Measurements from ENCODE around the gene DCTN3. TPM values are rescaled to one million over a fixed set of nuclear protein-coding genes. Genes with fewer than 3 reads are reported as not detected.
"Not testable (repeated sequence)": the region's sequence is repeated elsewhere in the genome, so short reads cannot be mapped to it uniquely, and the experiment has no call there.

The DCTN3 gene
- total RNA-seq, 3 donors from 2014 or later: 58.8 to 69.2 (median 64.2) TPM

DNA sequence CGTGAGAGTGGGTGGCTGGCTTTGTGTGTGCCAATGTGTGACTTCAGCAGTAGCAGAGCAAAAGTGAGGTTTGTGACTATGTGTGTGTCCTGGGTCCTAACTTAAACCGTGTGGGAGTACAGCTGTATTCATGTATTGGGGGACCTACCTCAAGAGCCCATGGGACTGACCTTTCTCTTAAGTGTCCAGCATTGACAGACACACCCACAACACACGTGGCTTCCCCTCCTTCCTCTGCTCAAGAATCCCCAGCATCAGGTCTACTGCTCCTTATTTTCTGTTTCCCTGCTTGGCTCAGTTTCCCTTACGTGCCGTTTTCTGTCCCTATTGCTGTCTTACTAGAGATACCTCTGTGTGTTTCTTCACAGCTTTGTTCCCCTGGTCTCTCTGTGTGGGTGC is 32.3 kb upstream of the DCTN3 start:
- H3K27me3 Mint-ChIP-seq (ENCODE audit: low read depth): no peaks in the 10 kb centered on the region
- no peak for ATAC-seq
- peaks cover 42% of the 10 kb centered on the region for H3K4me1 Mint-ChIP-seq (ENCODE audit: low read depth)
- no peak overlapping the region for H3K4me3 Mint-ChIP-seq
- H3K36me3 Mint-ChIP-seq (ENCODE audit: insufficient read depth): peaks cover 16% of the 10 kb centered on the region
- no peak for DNase-seq
- H3K9me3 Mint-ChIP-seq: no peaks in the 10 kb centered on the region

GRCh38 chr9:34651876-34652601 is 31.7 kb upstream of the DCTN3 start, which contains the start of gene IL11RA:
Gene IL11RA, plus strand, starts transcription at chr9:34652185. Its CDS starts 3,033 bp downstream, at chr9:34655218.
- Mint-ChIP-seq H3K9me3 (no peaks in the 10 kb centered on the region), H3K36me3 (ENCODE audit: insufficient read depth) (peaks cover 17% of the 10 kb centered on the region), H3K4me3 (peak within 1 kb of the TSS; percentile 30), H3K4me1 (ENCODE audit: low read depth) (peaks cover 46% of the 10 kb centered on the region), H3K27me3 (ENCODE audit: low read depth) (no peaks in the 10 kb centered on the region)
- DNase-seq (peak; percentile 40), ATAC-seq (peak; percentile 85 to 86)

DNA sequence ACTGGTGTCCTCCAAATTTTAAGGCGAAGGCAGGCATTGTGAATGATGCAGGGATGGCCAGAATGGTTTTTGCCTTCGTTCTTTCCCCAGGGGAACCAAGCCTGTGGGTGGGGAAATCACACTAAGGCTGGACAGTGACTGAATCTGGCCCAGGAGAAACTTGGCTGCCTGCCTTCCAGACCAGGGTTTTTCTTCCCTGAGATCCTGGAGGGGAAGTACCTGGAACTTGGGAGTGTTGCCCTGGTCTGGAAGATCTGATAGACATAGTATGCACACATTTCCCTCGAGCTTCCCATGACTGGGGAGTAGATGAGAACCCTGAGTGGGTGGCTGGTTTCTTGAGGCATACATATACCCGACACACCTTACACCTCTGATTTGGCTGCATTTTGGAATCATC is 31.0 kb upstream of the DCTN3 start:
- no peaks in the 10 kb centered on the region for H3K9me3 Mint-ChIP-seq
- H3K36me3 Mint-ChIP-seq (ENCODE audit: insufficient read depth): peaks cover 17% of the 10 kb centered on the region
- no peak for DNase-seq
- H3K27me3 Mint-ChIP-seq (ENCODE audit: low read depth): no peaks in the 10 kb centered on the region
- no peak overlapping the region for H3K4me3 Mint-ChIP-seq
- H3K4me1 Mint-ChIP-seq (ENCODE audit: low read depth): peaks cover 47% of the 10 kb centered on the region
- no peak for ATAC-seq

DNA sequence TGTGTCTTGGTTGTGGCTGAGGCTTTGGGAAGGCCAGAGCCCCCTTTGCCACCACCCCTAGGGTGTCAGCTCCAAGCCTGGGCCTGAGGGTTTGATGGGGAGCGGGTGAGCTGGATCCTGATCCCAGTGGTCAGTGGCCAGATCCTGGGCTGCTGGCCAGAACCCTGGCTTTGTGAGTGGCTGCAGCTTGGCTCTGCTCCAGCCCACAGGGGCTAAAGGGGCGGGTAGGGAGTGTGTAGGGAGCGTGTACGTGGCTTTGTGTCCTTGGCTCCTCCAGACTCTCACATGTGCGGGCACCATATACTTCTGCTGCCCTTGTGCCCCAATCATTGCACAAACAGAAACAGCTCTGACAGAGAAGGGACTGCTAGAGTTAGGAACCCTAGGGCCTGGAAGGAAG is 30.5 kb upstream of the DCTN3 start:
- no peaks in the 10 kb centered on the region for H3K27me3 Mint-ChIP-seq (ENCODE audit: low read depth)
- peaks cover 17% of the 10 kb centered on the region for H3K36me3 Mint-ChIP-seq (ENCODE audit: insufficient read depth)
- H3K4me1 Mint-ChIP-seq (ENCODE audit: low read depth): peaks cover 51% of the 10 kb centered on the region
- DNase-seq (no peak), ATAC-seq (no peak)
- no peak overlapping the region for H3K4me3 Mint-ChIP-seq
- no peaks in the 10 kb centered on the region for H3K9me3 Mint-ChIP-seq

DNA sequence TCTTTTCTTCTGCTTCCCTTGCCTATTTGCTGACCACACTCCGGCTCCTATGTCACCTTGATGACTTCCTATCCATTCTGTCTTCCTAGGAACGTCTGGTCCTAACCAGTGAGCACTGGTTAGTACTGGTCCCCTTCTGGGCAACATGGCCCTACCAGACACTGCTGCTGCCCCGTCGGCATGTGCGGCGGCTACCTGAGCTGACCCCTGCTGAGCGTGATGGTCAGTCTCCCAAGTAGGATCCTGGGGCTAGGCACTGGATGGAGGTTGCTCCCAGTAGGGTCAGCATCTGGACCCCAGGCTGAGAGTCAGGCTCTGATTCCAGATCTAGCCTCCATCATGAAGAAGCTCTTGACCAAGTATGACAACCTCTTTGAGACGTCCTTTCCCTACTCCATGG is 28.4 kb upstream of the DCTN3 start:
- Mint-ChIP-seq H3K36me3 (ENCODE audit: insufficient read depth) (peaks cover 17% of the 10 kb centered on the region), H3K4me3 (peak overlapping the region; percentile 35)

DNA sequence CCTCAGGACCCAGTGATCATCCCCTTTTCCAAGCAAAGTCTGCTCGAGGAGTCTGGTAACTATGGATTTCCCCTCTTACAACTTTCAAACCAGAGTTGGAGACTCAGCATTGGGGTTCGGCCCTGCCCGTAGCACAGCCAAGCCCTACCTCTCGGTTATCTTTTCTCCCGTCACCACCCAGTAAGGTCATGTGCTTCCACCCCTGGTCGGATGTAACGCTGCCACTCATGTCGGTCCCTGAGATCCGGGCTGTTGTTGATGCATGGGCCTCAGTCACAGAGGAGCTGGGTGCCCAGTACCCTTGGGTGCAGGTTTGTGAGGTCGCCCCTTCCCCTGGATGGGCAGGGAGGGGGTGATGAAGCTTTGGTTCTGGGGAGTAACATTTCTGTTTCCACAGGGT is 27.4 kb upstream of the DCTN3 start:
- peak overlapping the region; percentile 91 for H3K4me3 Mint-ChIP-seq
- H3K4me1 Mint-ChIP-seq (ENCODE audit: low read depth): peaks cover 40% of the 10 kb centered on the region
- ATAC-seq: no peak
- H3K36me3 Mint-ChIP-seq (ENCODE audit: insufficient read depth): peaks cover 17% of the 10 kb centered on the region
- no peak for DNase-seq
- H3K27me3 Mint-ChIP-seq (ENCODE audit: low read depth): no peaks in the 10 kb centered on the region
- H3K9me3 Mint-ChIP-seq: no peaks in the 10 kb centered on the region

More for the DNA sequence above, 28.4 kb upstream of the DCTN3 start:
- no peak for DNase-seq
- no peaks in the 10 kb centered on the region for H3K27me3 Mint-ChIP-seq (ENCODE audit: low read depth)
- H3K4me1 Mint-ChIP-seq (ENCODE audit: low read depth): peaks cover 49% of the 10 kb centered on the region
- ATAC-seq: no peak
- H3K9me3 Mint-ChIP-seq: no peaks in the 10 kb centered on the region

DNA sequence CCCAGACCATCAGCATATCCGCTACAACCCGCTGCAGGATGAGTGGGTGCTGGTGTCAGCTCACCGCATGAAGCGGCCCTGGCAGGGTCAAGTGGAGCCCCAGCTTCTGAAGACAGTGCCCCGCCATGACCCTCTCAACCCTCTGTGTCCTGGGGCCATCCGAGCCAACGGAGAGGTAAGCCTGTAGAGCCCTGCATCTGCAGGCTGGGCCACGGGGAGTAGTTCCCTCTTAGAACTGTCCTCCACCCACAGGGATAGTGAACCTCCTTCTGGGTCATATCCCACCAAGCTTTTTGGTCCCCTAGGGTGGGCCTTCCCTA is 26.7 kb upstream of the DCTN3 start:
- ATAC-seq (no peak), DNase-seq (no peak)
- peaks cover 17% of the 10 kb centered on the region for H3K36me3 Mint-ChIP-seq (ENCODE audit: insufficient read depth)
- peak overlapping the region; percentile 91 for H3K4me3 Mint-ChIP-seq
- peaks cover 34% of the 10 kb centered on the region for H3K4me1 Mint-ChIP-seq (ENCODE audit: low read depth)
- H3K9me3 Mint-ChIP-seq: no peaks in the 10 kb centered on the region
- H3K27me3 Mint-ChIP-seq (ENCODE audit: low read depth): no peaks in the 10 kb centered on the region

GRCh38 chr9:34646211-34647083 is 26.2 kb upstream of the DCTN3 start, which contains the start of gene GALT:
Gene GALT, plus strand, starts transcription at chr9:34646675. Its CDS starts 30 bp downstream, at chr9:34646705.
- Mint-ChIP-seq H3K4me3 (peak within 1 kb of the TSS; percentile 91), H3K4me1 (ENCODE audit: low read depth) (peaks cover 30% of the 10 kb centered on the region), H3K27me3 (ENCODE audit: low read depth) (no peaks in the 10 kb centered on the region)

DNA sequence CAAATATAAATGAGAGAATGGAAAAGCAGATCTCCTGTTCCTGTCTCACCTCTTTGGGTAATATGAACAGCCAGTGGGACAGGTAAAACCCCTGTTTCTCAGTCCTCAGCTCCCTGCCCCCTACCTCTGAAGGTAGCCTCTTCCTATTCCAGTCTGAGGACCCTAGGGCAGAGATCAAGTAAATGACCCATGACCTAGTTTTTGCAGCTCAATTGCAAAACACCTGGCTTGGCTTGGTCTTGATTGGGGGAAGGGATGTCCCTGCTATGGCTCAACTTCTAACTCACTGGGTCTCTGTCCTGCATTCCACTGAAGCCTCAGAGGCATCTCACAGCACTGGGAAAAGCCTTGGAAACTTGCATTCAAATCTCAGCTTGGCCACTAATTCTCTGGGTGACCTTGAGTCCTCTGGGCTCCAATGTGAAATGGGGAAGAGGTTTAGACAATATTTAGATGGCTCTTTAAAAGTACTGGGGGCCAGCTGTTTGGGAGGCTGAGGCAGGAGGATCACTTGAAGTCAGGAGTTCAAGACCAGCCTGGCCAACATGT is 24.5 kb upstream of the DCTN3 start:
- DNase-seq: no peak

More at GRCh38 chr9:34646211-34647083, 26.2 kb upstream of the DCTN3 start, which contains the start of gene GALT:
- ATAC-seq: peak; percentile 87 to 89
- Mint-ChIP-seq H3K36me3 (ENCODE audit: insufficient read depth) (peaks cover 17% of the 10 kb centered on the region), H3K9me3 (no peaks in the 10 kb centered on the region)
- DNase-seq: peak; percentile 97

DNA sequence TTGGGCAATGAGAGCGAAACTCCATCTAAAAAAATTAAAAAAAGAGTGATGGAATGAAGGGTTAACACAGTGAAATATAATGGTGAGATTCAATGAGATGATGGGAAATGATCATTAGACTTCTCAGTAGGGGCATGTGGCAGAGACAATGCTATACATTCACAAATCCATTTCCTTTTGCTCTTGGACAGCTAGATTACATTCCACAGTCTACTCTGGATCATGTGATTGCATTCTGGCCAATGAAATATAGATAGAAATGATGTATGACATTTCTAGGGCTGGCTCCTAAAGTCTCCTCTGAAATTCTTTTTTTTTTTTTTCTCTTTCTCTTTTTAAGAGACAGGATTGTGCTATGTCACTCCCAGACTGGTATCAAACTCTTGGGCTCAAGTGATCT is 22.4 kb upstream of the DCTN3 start:
- ATAC-seq (no peak), DNase-seq (no peak)
- Mint-ChIP-seq H3K27me3 (ENCODE audit: low read depth) (no peaks in the 10 kb centered on the region), H3K36me3 (ENCODE audit: insufficient read depth) (peaks cover 2% of the 10 kb centered on the region), H3K4me1 (ENCODE audit: low read depth) (peaks cover 23% of the 10 kb centered on the region), H3K4me3 (no peak overlapping the region), H3K9me3 (no peaks in the 10 kb centered on the region)

More for the DNA sequence above, 24.5 kb upstream of the DCTN3 start:
- H3K4me3 Mint-ChIP-seq: no peak overlapping the region
- no peaks in the 10 kb centered on the region for H3K9me3 Mint-ChIP-seq
- no peaks in the 10 kb centered on the region for H3K27me3 Mint-ChIP-seq (ENCODE audit: low read depth)
- H3K4me1 Mint-ChIP-seq (ENCODE audit: low read depth): peaks cover 30% of the 10 kb centered on the region
- no peak for ATAC-seq
- H3K36me3 Mint-ChIP-seq (ENCODE audit: insufficient read depth): peaks cover 17% of the 10 kb centered on the region

GRCh38 chr9:34639322-34639721 is 19.0 kb upstream of the DCTN3 start:
- not testable (repeated sequence) for H3K36me3 Mint-ChIP-seq (ENCODE audit: insufficient read depth); H3K4me3 Mint-ChIP-seq; DNase-seq; ATAC-seq; H3K27me3 Mint-ChIP-seq (ENCODE audit: low read depth); H3K9me3 Mint-ChIP-seq
- peaks cover 34% of the 10 kb centered on the region for H3K4me1 Mint-ChIP-seq (ENCODE audit: low read depth)

DNA sequence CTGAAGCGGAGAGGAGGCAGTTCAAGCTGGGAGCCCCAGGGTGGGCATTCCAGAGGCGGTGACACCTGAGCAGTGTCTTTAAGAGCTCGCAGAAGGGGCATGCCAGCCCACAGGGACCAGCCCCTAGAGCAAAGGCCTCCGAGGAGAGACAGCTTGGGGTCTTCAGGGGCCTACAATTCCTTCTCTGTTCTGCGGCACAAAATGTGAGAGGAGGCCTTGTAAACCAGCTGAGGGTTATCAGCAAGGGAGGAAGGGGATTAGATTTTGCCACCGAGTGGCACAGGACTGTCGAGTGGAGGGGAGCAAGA is 17.8 kb upstream of the DCTN3 start:
- peak overlapping the region; percentile 95 for H3K4me3 Mint-ChIP-seq

DNA sequence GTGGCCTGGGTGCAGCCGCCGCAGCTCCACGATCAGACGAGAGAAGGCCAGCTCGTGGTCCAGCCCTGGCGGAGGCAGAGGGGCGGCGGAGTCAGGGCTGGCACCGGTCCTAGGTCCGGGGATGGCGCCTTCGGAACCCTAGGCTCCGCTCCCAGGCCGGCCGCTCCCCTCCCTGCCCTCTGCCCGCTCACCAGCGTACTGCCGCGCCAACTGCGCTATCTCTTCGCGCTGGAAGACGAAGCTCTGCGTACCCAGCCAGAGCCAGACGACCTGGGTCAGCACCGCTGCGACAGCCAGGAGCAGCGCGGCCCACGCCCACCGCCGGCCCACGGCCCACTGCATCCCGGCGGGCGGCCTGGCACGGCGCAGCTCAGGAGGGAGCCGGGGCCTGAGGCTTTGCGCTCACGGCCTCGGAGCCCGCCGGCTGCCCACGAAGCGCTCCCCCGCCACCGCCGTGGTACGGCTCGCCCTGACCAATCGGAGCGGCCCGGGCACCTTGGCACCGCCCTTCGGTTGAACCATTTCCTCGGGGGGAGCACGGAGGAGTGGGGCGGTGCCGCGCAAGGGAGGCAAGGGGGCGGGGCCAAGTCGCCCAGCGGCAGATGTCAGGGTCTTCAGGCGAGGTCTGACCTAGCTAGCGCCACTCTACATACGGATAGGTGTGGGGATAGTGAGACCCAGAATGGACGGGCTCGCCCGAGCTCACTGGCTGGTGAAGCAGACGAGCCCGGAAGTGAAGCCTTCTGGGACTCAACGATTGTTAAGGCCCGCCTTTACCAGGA is 17.3 kb upstream of the DCTN3 start, which contains the start of gene SIGMAR1:
Gene SIGMAR1, minus strand, starts transcription at position 432 of the 782 bp plus-strand sequence. Its CDS starts 90 bp downstream, at position 342.
- Mint-ChIP-seq H3K4me3 (peak within 1 kb of the TSS; percentile 95), H3K27me3 (ENCODE audit: low read depth) (no peaks in the 10 kb centered on the region), H3K4me1 (ENCODE audit: low read depth) (peaks cover 40% of the 10 kb centered on the region), H3K9me3 (no peaks in the 10 kb centered on the region), H3K36me3 (ENCODE audit: insufficient read depth) (peaks cover 10% of the 10 kb centered on the region)
- ATAC-seq (peak; percentile 92 to 93), DNase-seq (peak; percentile 92)

More for the DNA sequence above, 17.8 kb upstream of the DCTN3 start:
- H3K27me3 Mint-ChIP-seq (ENCODE audit: low read depth): no peaks in the 10 kb centered on the region
- H3K9me3 Mint-ChIP-seq: no peaks in the 10 kb centered on the region
- ATAC-seq: no peak
- H3K36me3 Mint-ChIP-seq (ENCODE audit: insufficient read depth): peaks cover 10% of the 10 kb centered on the region
- no peak for DNase-seq
- H3K4me1 Mint-ChIP-seq (ENCODE audit: low read depth): peaks cover 40% of the 10 kb centered on the region
